GM18498 (cell line): ENCODE data around the gene F7.
A peak's percentile ranks its signal among the peaks of the same experiment; 100 is the strongest.
"Not testable (repeated sequence)": the region's sequence is repeated elsewhere in the genome, so short reads cannot be mapped to it uniquely, and the experiment has no call there.

Experiments
- ATAC-seq: cut with Tn5 transposase; IDR thresholded peaks from one replicate; pipeline ENCODE4 v1.9.1; 2021; ENCODE audit warnings: mild to moderate bottlenecking, moderate library complexity; ENCODE audit not compliant: unreplicated experiment

F7 gene

GRCh38 chr13:113150550-113151365 lies 45.2 kb downstream of the F7 start:
- ATAC-seq, result no peak

- ATAC-seq, result no peak
Measured at GRCh38 chr13:113151745-113152690, 46.4 kb downstream of the F7 start.

GRCh38 chr13:113152691-113152983 lies 47.0 kb downstream of the F7 start:
- no peak for ATAC-seq

- ATAC-seq, result peak; percentile 31
Measured at GRCh38 chr13:113152984-113153809, 47.6 kb downstream of the F7 start.

GRCh38 chr13:113153810-113154748 lies 48.5 kb downstream of the F7 start:
- ATAC-seq, result peak; percentile 61

GRCh38 chr13:113155201-113155600 lies 49.6 kb downstream of the F7 start:
- ATAC-seq, result no peak

- no peak for ATAC-seq
Measured at GRCh38 chr13:113155982-113156655, 50.5 kb downstream of the F7 start.

- ATAC-seq, result no peak
Measured at GRCh38 chr13:113157206-113157928, 51.8 kb downstream of the F7 start.

GRCh38 chr13:113157929-113158747 lies 52.5 kb downstream of the F7 start, which contains the start of gene PROZ:
Gene PROZ, plus strand, starts transcription at chr13:113158648. Its CDS starts 13 bp downstream, at chr13:113158661.
- ATAC-seq, result no peak

- ATAC-seq, result no peak
Measured at GRCh38 chr13:113158946-113159345, 53.4 kb downstream of the F7 start.

GRCh38 chr13:113159701-113160100 lies 54.1 kb downstream of the F7 start:
- no peak for ATAC-seq

- ATAC-seq, result no peak
Measured at GRCh38 chr13:113160983-113161382, 55.4 kb downstream of the F7 start.

- ATAC-seq, result no peak
Measured at GRCh38 chr13:113161433-113161832, 55.8 kb downstream of the F7 start.

GRCh38 chr13:113161975-113162374 lies 56.4 kb downstream of the F7 start:
- ATAC-seq, result not testable (repeated sequence)

- no peak for ATAC-seq
Measured at GRCh38 chr13:113162783-113163685, 57.4 kb downstream of the F7 start.

- ATAC-seq, result no peak
Measured at GRCh38 chr13:113164492-113164891, 58.9 kb downstream of the F7 start.

GRCh38 chr13:113166266-113166665 lies 60.7 kb downstream of the F7 start:
- ATAC-seq, result no peak
